ENCODE measurements around the gene SOD2. TPM values are rescaled to one million over a fixed set of nuclear protein-coding genes. Genes with fewer than 3 reads are reported as not detected.

SOD2 gene
- total and polyA plus RNA-seq, 2 of the 13 experiments (the other 11 are each of a cell fraction or from before 2014, with no cell fraction given): 304 to 309 TPM

- TF ChIP-seq, protein P1, sequence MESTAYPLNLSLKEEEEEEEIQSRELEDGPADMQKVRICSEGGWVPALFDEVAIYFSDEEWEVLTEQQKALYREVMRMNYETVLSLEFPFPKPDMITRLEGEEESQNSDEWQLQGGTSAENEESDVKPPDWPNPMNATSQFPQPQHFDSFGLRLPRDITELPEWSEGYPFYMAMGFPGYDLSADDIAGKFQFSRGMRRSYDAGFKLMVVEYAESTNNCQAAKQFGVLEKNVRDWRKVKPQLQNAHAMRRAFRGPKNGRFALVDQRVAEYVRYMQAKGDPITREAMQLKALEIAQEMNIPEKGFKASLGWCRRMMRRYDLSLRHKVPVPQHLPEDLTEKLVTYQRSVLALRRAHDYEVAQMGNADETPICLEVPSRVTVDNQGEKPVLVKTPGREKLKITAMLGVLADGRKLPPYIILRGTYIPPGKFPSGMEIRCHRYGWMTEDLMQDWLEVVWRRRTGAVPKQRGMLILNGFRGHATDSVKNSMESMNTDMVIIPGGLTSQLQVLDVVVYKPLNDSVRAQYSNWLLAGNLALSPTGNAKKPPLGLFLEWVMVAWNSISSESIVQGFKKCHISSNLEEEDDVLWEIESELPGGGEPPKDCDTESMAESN (CRISPR knock-in tag; conservative IDR thresholded peaks at IDR 0.05): no peak; the same call in 1 of the 2 replicates
- TF ChIP-seq, protein P2, sequence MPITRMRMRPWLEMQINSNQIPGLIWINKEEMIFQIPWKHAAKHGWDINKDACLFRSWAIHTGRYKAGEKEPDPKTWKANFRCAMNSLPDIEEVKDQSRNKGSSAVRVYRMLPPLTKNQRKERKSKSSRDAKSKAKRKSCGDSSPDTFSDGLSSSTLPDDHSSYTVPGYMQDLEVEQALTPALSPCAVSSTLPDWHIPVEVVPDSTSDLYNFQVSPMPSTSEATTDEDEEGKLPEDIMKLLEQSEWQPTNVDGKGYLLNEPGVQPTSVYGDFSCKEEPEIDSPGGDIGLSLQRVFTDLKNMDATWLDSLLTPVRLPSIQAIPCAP (CRISPR knock-in tag; IDR thresholded peaks at IDR 0.05; ENCODE audit: low read depth): no peak
- TF ChIP-seq, protein P3, sequence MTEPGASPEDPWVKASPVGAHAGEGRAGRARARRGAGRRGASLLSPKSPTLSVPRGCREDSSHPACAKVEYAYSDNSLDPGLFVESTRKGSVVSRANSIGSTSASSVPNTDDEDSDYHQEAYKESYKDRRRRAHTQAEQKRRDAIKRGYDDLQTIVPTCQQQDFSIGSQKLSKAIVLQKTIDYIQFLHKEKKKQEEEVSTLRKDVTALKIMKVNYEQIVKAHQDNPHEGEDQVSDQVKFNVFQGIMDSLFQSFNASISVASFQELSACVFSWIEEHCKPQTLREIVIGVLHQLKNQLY (CRISPR knock-in tag; IDR thresholded peaks at IDR 0.05): no peak
- TF ChIP-seq STAG1 (CRISPR knock-in tag; IDR thresholded peaks at IDR 0.05) (peak; percentile 75), ZNF20 (CRISPR knock-in tag; IDR thresholded peaks at IDR 0.05) (0 out of 2 replicates have a peak, but pooled peaks have one; percentile 16), MXI1 (IDR thresholded peaks at IDR 0.05; ENCODE audit: borderline replicate concordance, low read depth, low read length) (peak; percentile 53; the same call in 1 of the 3 replicates), ZSCAN31 (CRISPR knock-in tag; IDR thresholded peaks at IDR 0.05; ENCODE audit: low read depth) (no peak), KDM2A (CRISPR knock-in tag; IDR thresholded peaks at IDR 0.05; ENCODE audit: borderline replicate concordance, low read depth) (no peak), CEBPB (IDR thresholded peaks at IDR 0.05; ENCODE audit: borderline replicate concordance, low read depth, low read length) (peak; percentile 84), ZFY (CRISPR knock-in tag; IDR thresholded peaks at IDR 0.05) (peak; percentile 28; the same call in 1 of the 2 replicates), SMC3 (IDR thresholded peaks at IDR 0.05; ENCODE audit: low read length) (peak; percentile 67), EP300 (IDR thresholded peaks at IDR 0.05; ENCODE audit: low read depth in 2 of 2, low read length in 2 of 2) (peak in 1 of 2 experiments; percentile 81; a peak in 1 of 4 replicates), EP300 (CRISPR knock-in tag; IDR thresholded peaks at IDR 0.05; ENCODE audit: borderline replicate concordance) (peak; percentile 82), REXO4 (CRISPR knock-in tag; IDR thresholded peaks at IDR 0.05; ENCODE audit: borderline replicate concordance) (no peak), KDM5A (IDR thresholded peaks at IDR 0.05; ENCODE audit: borderline replicate concordance, low read length) (peak; percentile 73; the same call in 1 of the 2 replicates), PPARG (CRISPR knock-in tag; conservative IDR thresholded peaks at IDR 0.05) (peak; percentile 57; the same call in 1 of the 2 replicates)
- TF ChIP-seq, protein P4, sequence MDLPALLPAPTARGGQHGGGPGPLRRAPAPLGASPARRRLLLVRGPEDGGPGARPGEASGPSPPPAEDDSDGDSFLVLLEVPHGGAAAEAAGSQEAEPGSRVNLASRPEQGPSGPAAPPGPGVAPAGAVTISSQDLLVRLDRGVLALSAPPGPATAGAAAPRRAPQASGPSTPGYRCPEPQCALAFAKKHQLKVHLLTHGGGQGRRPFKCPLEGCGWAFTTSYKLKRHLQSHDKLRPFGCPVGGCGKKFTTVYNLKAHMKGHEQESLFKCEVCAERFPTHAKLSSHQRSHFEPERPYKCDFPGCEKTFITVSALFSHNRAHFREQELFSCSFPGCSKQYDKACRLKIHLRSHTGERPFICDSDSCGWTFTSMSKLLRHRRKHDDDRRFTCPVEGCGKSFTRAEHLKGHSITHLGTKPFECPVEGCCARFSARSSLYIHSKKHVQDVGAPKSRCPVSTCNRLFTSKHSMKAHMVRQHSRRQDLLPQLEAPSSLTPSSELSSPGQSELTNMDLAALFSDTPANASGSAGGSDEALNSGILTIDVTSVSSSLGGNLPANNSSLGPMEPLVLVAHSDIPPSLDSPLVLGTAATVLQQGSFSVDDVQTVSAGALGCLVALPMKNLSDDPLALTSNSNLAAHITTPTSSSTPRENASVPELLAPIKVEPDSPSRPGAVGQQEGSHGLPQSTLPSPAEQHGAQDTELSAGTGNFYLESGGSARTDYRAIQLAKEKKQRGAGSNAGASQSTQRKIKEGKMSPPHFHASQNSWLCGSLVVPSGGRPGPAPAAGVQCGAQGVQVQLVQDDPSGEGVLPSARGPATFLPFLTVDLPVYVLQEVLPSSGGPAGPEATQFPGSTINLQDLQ (CRISPR knock-in tag; IDR thresholded peaks at IDR 0.05): no peak
- TF ChIP-seq, protein P5, sequence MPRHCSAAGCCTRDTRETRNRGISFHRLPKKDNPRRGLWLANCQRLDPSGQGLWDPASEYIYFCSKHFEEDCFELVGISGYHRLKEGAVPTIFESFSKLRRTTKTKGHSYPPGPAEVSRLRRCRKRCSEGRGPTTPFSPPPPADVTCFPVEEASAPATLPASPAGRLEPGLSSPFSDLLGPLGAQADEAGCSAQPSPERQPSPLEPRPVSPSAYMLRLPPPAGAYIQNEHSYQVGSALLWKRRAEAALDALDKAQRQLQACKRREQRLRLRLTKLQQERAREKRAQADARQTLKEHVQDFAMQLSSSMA (CRISPR knock-in tag; IDR thresholded peaks at IDR 0.05): no peak
- TF ChIP-seq, protein P6, sequence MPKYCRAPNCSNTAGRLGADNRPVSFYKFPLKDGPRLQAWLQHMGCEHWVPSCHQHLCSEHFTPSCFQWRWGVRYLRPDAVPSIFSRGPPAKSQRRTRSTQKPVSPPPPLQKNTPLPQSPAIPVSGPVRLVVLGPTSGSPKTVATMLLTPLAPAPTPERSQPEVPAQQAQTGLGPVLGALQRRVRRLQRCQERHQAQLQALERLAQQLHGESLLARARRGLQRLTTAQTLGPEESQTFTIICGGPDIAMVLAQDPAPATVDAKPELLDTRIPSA (CRISPR knock-in tag; IDR thresholded peaks at IDR 0.05; ENCODE audit: borderline replicate concordance): no peak
Observed at GRCh38 chr6:159691133-159691962, 1.7 kb downstream of the SOD2 start (continued).
